GM21360 (cell line): ENCODE measurements around the gene FAM187B.
"Not testable (repeated sequence)": the region's sequence is repeated elsewhere in the genome, so short reads cannot be mapped to it uniquely, and the experiment has no call there.

Source experiments
- ATAC-seq: cut with Tn5 transposase; IDR thresholded peaks from one replicate; pipeline ENCODE4 v1.9.1; 2021; ENCODE audit warnings: mild to moderate bottlenecking, moderate library complexity; ENCODE audit not compliant: unreplicated experiment

Gene FAM187B

GRCh38 chr19:35213663-35214632, 14.6 kb downstream of the FAM187B start:
- ATAC-seq: peak; percentile 58

- ATAC-seq: no peak
Observed at GRCh38 chr19:35212241-35212640, 16.3 kb downstream of the FAM187B start.

- ATAC-seq: no peak
Observed at GRCh38 chr19:35211545-35212230, 16.9 kb downstream of the FAM187B start.

GRCh38 chr19:35209646-35210045, 18.9 kb downstream of the FAM187B start:
- no peak for ATAC-seq

- ATAC-seq: no peak
Observed at GRCh38 chr19:35208121-35208520, 20.4 kb downstream of the FAM187B start.

GRCh38 chr19:35207391-35207871, 21.1 kb downstream of the FAM187B start:
- no peak for ATAC-seq

GRCh38 chr19:35206855-35207254, 21.7 kb downstream of the FAM187B start:
- ATAC-seq: no peak

- ATAC-seq: no peak
Observed at GRCh38 chr19:35206379-35206778, 22.2 kb downstream of the FAM187B start.

- no peak for ATAC-seq
Observed at GRCh38 chr19:35205733-35206323, 22.7 kb downstream of the FAM187B start.

- ATAC-seq: no peak
Observed at GRCh38 chr19:35204799-35205732, 23.5 kb downstream of the FAM187B start.

GRCh38 chr19:35202722-35203688, 25.5 kb downstream of the FAM187B start:
- no peak for ATAC-seq

- no peak for ATAC-seq
Observed at GRCh38 chr19:35199481-35199880, 29.1 kb downstream of the FAM187B start.

GRCh38 chr19:35196861-35197260, 31.7 kb downstream of the FAM187B start:
- ATAC-seq: not testable (repeated sequence)

GRCh38 chr19:35195830-35196229, 32.7 kb downstream of the FAM187B start:
- no peak for ATAC-seq

- ATAC-seq: no peak
Observed at GRCh38 chr19:35194012-35194984, 34.2 kb downstream of the FAM187B start.

- no peak for ATAC-seq
Observed at GRCh38 chr19:35184884-35185283, 43.7 kb downstream of the FAM187B start.

GRCh38 chr19:35184267-35184666, 44.3 kb downstream of the FAM187B start:
- ATAC-seq: no peak

- ATAC-seq: no peak
Observed at GRCh38 chr19:35181387-35181786, 47.2 kb downstream of the FAM187B start.
